ENCODE measurements around the gene SYPL2. TPM values are rescaled to one million over a fixed set of nuclear protein-coding genes. Genes with fewer than 3 reads are reported as not detected.
A peak's percentile ranks its signal among the peaks of the same experiment; 100 is the strongest.

The SYPL2 gene
- total and polyA plus RNA-seq, 2 donors (not counting 1 experiment from before 2014, with no cell fraction given), result 1.7 to 1.8 TPM

DNA sequence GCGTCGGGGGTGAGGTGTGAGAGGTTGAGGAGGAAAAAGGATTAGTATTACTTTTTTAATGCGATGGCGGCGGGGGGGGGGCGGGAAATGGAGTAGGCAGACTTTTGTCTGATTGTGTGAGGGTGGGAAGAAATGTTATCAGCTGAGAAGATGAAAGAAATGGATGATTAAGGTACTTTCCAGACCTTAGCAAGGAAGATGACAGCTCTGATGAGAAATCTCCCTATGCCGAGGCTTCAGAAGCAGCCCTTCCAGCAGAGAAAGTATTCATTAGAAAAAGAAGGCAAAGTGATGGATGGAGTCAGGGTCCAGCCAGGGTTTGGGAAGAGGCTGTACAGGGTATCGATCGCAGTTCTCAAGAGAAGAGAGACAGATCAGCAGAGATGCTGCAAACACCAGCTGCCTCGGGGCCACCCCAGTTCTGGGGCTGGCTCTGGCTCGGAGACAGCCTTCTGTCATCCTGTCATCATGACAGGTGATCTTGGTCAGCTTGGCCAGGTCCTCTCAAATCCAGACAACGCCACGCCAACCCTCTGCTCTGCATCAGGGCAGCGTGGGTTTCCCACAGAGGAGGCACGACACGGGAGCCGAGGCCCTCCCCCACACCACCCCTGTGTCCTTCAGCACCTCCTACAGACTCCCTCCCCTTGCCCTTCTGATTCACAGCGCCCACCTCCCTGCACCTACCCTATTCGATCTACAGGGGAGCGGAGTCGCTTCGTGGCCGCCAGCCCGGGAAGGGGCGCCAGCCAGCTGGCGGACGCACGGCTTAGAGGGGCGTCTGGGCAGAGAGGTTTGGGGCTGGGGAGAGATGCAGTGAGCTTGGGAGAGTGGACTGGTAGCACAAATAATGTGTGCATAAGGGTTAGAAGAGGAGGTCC, 16.7 kb downstream of the SYPL2 start:
- H3K36me3 ChIP-seq (ENCODE audit: control insufficient read depth, insufficient read depth, low read length), result no peaks in the 10 kb centered on the region
- peaks cover 7% of the 10 kb centered on the region for H3K27me3 ChIP-seq (ENCODE audit: control insufficient read depth, insufficient read depth, low read length)
- peaks cover 6% of the 10 kb centered on the region for H3K4me1 ChIP-seq (ENCODE audit: control insufficient read depth, extremely low read depth, insufficient read depth, low read length)
- peak; percentile 48 for TF ChIP-seq EZH2 (IDR thresholded peaks at IDR 0.05; ENCODE audit: low read length, missing control alignments)
- TF ChIP-seq, protein P1, sequence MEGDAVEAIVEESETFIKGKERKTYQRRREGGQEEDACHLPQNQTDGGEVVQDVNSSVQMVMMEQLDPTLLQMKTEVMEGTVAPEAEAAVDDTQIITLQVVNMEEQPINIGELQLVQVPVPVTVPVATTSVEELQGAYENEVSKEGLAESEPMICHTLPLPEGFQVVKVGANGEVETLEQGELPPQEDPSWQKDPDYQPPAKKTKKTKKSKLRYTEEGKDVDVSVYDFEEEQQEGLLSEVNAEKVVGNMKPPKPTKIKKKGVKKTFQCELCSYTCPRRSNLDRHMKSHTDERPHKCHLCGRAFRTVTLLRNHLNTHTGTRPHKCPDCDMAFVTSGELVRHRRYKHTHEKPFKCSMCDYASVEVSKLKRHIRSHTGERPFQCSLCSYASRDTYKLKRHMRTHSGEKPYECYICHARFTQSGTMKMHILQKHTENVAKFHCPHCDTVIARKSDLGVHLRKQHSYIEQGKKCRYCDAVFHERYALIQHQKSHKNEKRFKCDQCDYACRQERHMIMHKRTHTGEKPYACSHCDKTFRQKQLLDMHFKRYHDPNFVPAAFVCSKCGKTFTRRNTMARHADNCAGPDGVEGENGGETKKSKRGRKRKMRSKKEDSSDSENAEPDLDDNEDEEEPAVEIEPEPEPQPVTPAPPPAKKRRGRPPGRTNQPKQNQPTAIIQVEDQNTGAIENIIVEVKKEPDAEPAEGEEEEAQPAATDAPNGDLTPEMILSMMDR (conservative IDR thresholded peaks at IDR 0.05 in 1 of 2, IDR thresholded peaks at IDR 0.05 in 1 of 2; ENCODE audit: low read depth in 1 of 2, low read length in 2 of 2), result no peak
- DNase-seq (ENCODE audit: low read depth in 2 of 2), result peak in 1 of 2 donors; percentile 26
- no peaks in the 10 kb centered on the region for H3K79me2 ChIP-seq (ENCODE audit: control insufficient read depth, insufficient read depth, low read length)
- no peak overlapping the region for H3K27ac ChIP-seq (ENCODE audit: insufficient read depth, low read length)
- H3K9ac ChIP-seq (ENCODE audit: insufficient read depth, low read length), result no peak overlapping the region
- H3K4me2 ChIP-seq (ENCODE audit: extremely low read depth, insufficient read depth, low read length), result peak overlapping the region; percentile 99
- no peaks in the 10 kb centered on the region for H4K20me1 ChIP-seq (ENCODE audit: control insufficient read depth, extremely low read depth, insufficient read depth, low read length)
- H2AFZ ChIP-seq (ENCODE audit: low read length), result peak overlapping the region; percentile 96
- H3K4me3 ChIP-seq (replicated peaks in 1 of 4; ENCODE audit: control extremely low read depth in 1 of 4, insufficient read depth in 1 of 4, low read depth in 3 of 4, low read length in 4 of 4), result peak overlapping the region; percentile 67 to 76 (median 70)
- no peaks in the 10 kb centered on the region for H3K9me3 ChIP-seq (ENCODE audit: control insufficient read depth, insufficient read depth, low read depth, low read length)

DNA sequence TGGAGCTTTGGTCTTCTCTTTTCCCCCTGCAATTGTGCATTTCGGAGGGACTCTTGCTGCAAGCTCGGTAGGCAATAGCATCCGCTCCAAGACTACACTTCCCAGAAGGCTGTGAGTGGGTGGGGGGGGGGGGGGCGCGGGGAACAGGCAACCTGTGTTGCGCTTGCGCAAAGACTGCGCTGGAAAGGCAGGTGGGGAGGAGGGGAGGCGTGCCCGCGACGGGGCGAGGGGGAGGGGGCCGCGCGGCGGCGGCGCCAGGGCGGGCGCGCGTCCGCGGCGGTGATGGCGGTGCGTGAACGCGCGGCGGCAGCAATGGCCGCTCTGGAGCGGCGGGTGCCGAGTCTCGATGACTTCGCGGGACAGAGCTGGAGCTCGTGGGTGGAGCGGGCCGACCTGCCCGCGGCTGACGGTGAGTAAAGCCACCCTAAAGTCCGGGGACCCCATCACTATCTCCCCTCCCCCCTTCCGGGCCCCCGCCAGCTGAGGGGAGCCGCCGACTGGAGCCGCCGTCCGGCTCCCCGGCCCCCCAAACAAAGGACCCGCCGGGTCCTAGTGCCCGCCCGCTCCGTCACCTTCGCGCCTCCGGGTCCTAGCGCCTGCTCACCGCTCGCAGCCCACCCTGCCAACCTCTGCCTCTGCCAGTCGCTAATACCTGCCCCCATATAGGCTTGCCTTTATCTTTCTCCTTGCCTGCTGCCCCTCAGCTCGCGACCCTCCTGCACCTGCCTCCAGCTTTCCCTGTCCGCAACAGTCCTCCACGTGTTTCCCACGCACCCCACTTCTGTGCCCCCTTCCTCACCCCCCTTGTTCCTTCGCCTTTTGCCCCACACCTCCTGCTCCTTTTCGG, 17.5 kb downstream of the SYPL2 start, which contains the start of gene ATXN7L2:
Gene ATXN7L2 (plus strand): TSS at position 234 of the 847 bp plus-strand sequence. CDS start 49 bp downstream, at position 283.
- Histone ChIP-seq H3K27me3 (ENCODE audit: control insufficient read depth, insufficient read depth, low read length) (peaks cover 4% of the 10 kb centered on the region), H3K36me3 (ENCODE audit: control insufficient read depth, insufficient read depth, low read length) (peaks cover 3% of the 10 kb centered on the region), H3K9ac (ENCODE audit: insufficient read depth, low read length) (peak within 1 kb of the TSS; percentile 87), H3K4me1 (ENCODE audit: control insufficient read depth, extremely low read depth, insufficient read depth, low read length) (peaks cover 6% of the 10 kb centered on the region), H3K9me3 (ENCODE audit: control insufficient read depth, insufficient read depth, low read depth, low read length) (no peaks in the 10 kb centered on the region), H4K20me1 (ENCODE audit: control insufficient read depth, extremely low read depth, insufficient read depth, low read length) (no peaks in the 10 kb centered on the region), H3K4me3 (replicated peaks in 1 of 4; ENCODE audit: control extremely low read depth in 1 of 4, insufficient read depth in 1 of 4, low read depth in 3 of 4, low read length in 4 of 4) (peak within 1 kb of the TSS; percentile 67 to 81 (median 76)), H2AFZ (ENCODE audit: low read length) (peak within 1 kb of the TSS; percentile 96), H3K4me2 (ENCODE audit: extremely low read depth, insufficient read depth, low read length) (peak within 1 kb of the TSS; percentile 99), H3K79me2 (ENCODE audit: control insufficient read depth, insufficient read depth, low read length) (no peaks in the 10 kb centered on the region), H3K27ac (ENCODE audit: insufficient read depth, low read length) (peak within 1 kb of the TSS; percentile 75)
- peak; percentile 81 to 92 for DNase-seq (ENCODE audit: low read depth in 2 of 2)
- TF ChIP-seq, protein P1 (conservative IDR thresholded peaks at IDR 0.05 in 1 of 2, IDR thresholded peaks at IDR 0.05 in 1 of 2; ENCODE audit: low read depth in 1 of 2, low read length in 2 of 2), result no peak
- TF ChIP-seq EZH2 (IDR thresholded peaks at IDR 0.05; ENCODE audit: low read length, missing control alignments), result no peak

DNA sequence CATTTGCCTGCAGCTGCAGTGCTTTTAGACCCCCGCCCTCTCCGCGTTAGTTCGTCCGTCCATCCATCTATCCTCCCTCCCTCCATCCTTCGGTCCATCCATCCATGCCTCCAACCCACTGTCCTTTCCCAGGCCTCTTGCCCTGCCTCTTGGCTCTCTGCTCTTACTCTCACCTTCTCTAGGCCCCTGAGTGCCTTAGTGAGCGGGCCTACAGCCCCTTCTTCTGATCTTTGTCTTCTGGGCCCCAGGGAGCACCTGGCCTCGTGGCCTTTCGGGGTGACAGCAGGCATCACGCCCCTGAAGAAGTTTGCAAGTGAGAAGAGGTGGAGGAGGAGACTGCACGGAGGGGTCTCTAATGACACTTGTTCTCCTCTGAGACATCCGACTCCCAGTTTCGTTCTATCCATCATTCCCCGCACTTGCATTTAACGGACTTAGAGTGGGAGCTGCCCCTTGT, 18.2 kb downstream of the SYPL2 start:
- Histone ChIP-seq H3K36me3 (ENCODE audit: control insufficient read depth, insufficient read depth, low read length) (peaks cover 4% of the 10 kb centered on the region), H3K27ac (ENCODE audit: insufficient read depth, low read length) (peak overlapping the region; percentile 75), H3K27me3 (ENCODE audit: control insufficient read depth, insufficient read depth, low read length) (peaks cover 4% of the 10 kb centered on the region), H3K9me3 (ENCODE audit: control insufficient read depth, insufficient read depth, low read depth, low read length) (no peaks in the 10 kb centered on the region), H4K20me1 (ENCODE audit: control insufficient read depth, extremely low read depth, insufficient read depth, low read length) (no peaks in the 10 kb centered on the region), H3K4me2 (ENCODE audit: extremely low read depth, insufficient read depth, low read length) (peak overlapping the region; percentile 78), H3K9ac (ENCODE audit: insufficient read depth, low read length) (no peak overlapping the region), H3K79me2 (ENCODE audit: control insufficient read depth, insufficient read depth, low read length) (no peaks in the 10 kb centered on the region), H3K4me1 (ENCODE audit: control insufficient read depth, extremely low read depth, insufficient read depth, low read length) (peaks cover 6% of the 10 kb centered on the region), H3K4me3 (replicated peaks in 1 of 4; ENCODE audit: control extremely low read depth in 1 of 4, insufficient read depth in 1 of 4, low read depth in 3 of 4, low read length in 4 of 4) (peak overlapping the region; percentile 46 to 81 (median 69)), H2AFZ (ENCODE audit: low read length) (peak overlapping the region; percentile 64)
- no peak for TF ChIP-seq EZH2 (IDR thresholded peaks at IDR 0.05; ENCODE audit: low read length, missing control alignments)
- TF ChIP-seq, protein P1 (conservative IDR thresholded peaks at IDR 0.05 in 1 of 2, IDR thresholded peaks at IDR 0.05 in 1 of 2; ENCODE audit: low read depth in 1 of 2, low read length in 2 of 2), result no peak
- no peak for DNase-seq (ENCODE audit: low read depth in 2 of 2)
